Tibial nerve (tissue), 3 donors: ENCODE results near the gene AGMO.

Experiments
- CTCF ChIP-seq, 5 experiments: fragments of 200-600 bp in 3 of 5; fragments of 450-650 bp in 2 of 5; sonication (generic) in 3 of 5; IDR thresholded peaks; one replicate each; pipeline ENCODE4 v1.5.1; 2016 to 2019; ENCODE audit warnings: antibody characterized with exemption in 5 of 5, mild to moderate bottlenecking in 3 of 5, moderate library complexity in 2 of 5
- POLR2A ChIP-seq, 2 donors: fragments of 450-650 bp; IDR thresholded peaks; one replicate each; pipeline ENCODE4 v1.6.1; 2017; ENCODE audit warnings: antibody characterized with exemption in 2 of 2, mild to moderate bottlenecking in 2 of 2, moderate library complexity in 2 of 2

DNA sequence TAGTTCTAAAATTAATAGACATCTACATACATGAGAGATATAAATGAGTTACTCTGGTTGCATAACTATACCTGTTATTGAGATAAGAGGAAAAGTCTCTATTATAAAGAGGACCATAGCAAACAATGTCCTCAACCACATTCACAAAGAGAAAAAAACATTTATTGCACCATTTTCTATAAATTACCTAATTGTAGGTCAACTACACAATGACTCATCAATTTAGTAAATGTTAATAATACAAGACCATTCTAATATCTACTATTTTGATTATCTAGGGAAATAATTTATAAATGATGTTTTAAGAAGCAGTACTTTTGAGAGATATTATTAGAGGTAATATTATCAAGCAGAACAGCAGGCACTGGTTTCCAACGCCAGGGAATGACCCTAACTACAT, 246.1 kb downstream of the AGMO start:
- TF ChIP-seq CTCF (IDR thresholded peaks at IDR 0.05), result no peak
- no peak for TF ChIP-seq POLR2A (IDR thresholded peaks at IDR 0.05)
